ENCODE results near the gene SOX2. TPM values are rescaled to one million over a fixed set of nuclear protein-coding genes. Genes with fewer than 3 reads are reported as not detected.

The SOX2 gene
- total and polyA plus RNA-seq, 2 of the 13 experiments (the other 11 are each of a cell fraction or from before 2014, with no cell fraction given): not detected

GRCh38 chr3:181700168-181701087 lies 11.3 kb upstream of the SOX2 start:
- DNase-seq (ENCODE audit: low spot score): peak; percentile 44
- Histone ChIP-seq H4K20me1 (ENCODE audit: insufficient read depth, low read length) (no peaks in the 10 kb centered on the region), H2AFZ (ENCODE audit: low read length) (no peak overlapping the region), H3K4me2 (ENCODE audit: low read depth, low read length) (peak overlapping the region; percentile 31; the same call in 1 of the 2 replicates), H3K27me3 (ENCODE audit: control insufficient read depth in 1 of 2, insufficient read depth in 2 of 2, low read length in 2 of 2) (peaks cover 4 to 52% of the 10 kb centered on the region in 2 experiments), H3K4me3 (replicated peaks in 1 of 3; ENCODE audit: insufficient read depth in 1 of 3, low read depth in 2 of 3, low read length in 3 of 3) (no peak overlapping the region; a peak in 1 of 6 replicates), H3K9me3 (ENCODE audit: low read length) (no peaks in the 10 kb centered on the region), H3K9ac (ENCODE audit: insufficient read depth, low read depth, low read length) (no peak overlapping the region), H3K4me1 (ENCODE audit: insufficient read depth, low read length) (no peaks in the 10 kb centered on the region), H3K36me3 (replicated peaks in 1 of 2; ENCODE audit: control insufficient read depth in 1 of 2, insufficient read depth in 2 of 2, low read length in 2 of 2) (no peaks in the 10 kb centered on the region), H3K79me2 (ENCODE audit: insufficient read depth, low read length) (no peaks in the 10 kb centered on the region), H3K27ac (ENCODE audit: extremely low read length, insufficient read depth, low read length) (no peak overlapping the region)
- POLR2A ChIA-PET: no interaction called here
- 19% methylated on average over 17 of the region's 17 CpGs for WGBS (ENCODE audit: low lambda C conversion rate)
- BruUV-seq (replicated peaks): no TSS peak
- peak; percentile 86 for ATAC-seq
- intact Hi-C loops (cut with micrococcal nuclease; ENCODE audit: unreplicated experiment): loop anchor here (1.0 to 10.0 kb wide), 4 partner anchors 194 to 490 kb away; no protein-coding TSS in a partner anchor
- in situ Hi-C loops (cut with HindIII; ENCODE audit: extremely low pct_ligation_motif_present, low pct_unique_long_range_greater_than_20kb): loop anchor here (10.0 to 25.0 kb wide), 2 partner anchors 496 to 787 kb away; no protein-coding TSS in a partner anchor
- CTCF ChIA-PET (ENCODE audit: low intra/inter-chr PET ratio, low total read pairs): interaction anchor here (0.7 kb wide), 1 partner anchor 898 kb away, joined by 3 read pairs; no protein-coding TSS in a partner anchor
- peak; percentile 59 for FAIRE-seq
- TF ChIP-seq ZBTB46 (CRISPR knock-in tag; IDR thresholded peaks at IDR 0.05; ENCODE audit: borderline replicate concordance) (no peak), STAG1 (CRISPR knock-in tag; IDR thresholded peaks at IDR 0.05) (peak; percentile 63), PCBP1 (IDR thresholded peaks at IDR 0.05; ENCODE audit: borderline replicate concordance, low read depth, low read length) (no peak), ZNF33A (CRISPR knock-in tag; IDR thresholded peaks at IDR 0.05; ENCODE audit: borderline replicate concordance) (no peak), AGO1 (IDR thresholded peaks at IDR 0.05; ENCODE audit: low read depth, low read length, poor library complexity, severe bottlenecking) (no peak), ZNF460 (CRISPR knock-in tag; IDR thresholded peaks at IDR 0.05; ENCODE audit: borderline replicate concordance) (no peak), ZNF446 (CRISPR knock-in tag; IDR thresholded peaks at IDR 0.05) (no peak), NFIB (CRISPR knock-in tag; IDR thresholded peaks at IDR 0.05; ENCODE audit: borderline replicate concordance) (no peak), SCMH1 (CRISPR knock-in tag; IDR thresholded peaks at IDR 0.05; ENCODE audit: borderline replicate concordance) (no peak), ZNF432 (CRISPR knock-in tag; IDR thresholded peaks at IDR 0.05; ENCODE audit: borderline replicate concordance) (no peak), GABPB1 (CRISPR knock-in tag; IDR thresholded peaks at IDR 0.05) (0 out of 2 replicates have a peak, but pooled peaks have one; percentile 19), EED (CRISPR knock-in tag; IDR thresholded peaks at IDR 0.05) (no peak), CTCF (CRISPR knock-in tag; IDR thresholded peaks at IDR 0.05) (peak; percentile 74), POGZ (CRISPR knock-in tag; IDR thresholded peaks at IDR 0.05) (0 out of 2 replicates have a peak, but pooled peaks have one; percentile 26), PRPF4 (IDR thresholded peaks at IDR 0.05; ENCODE audit: low read depth, low read length, poor library complexity, severe bottlenecking) (no peak), CEBPG (CRISPR knock-in tag; IDR thresholded peaks at IDR 0.05) (0 out of 2 replicates have a peak, but pooled peaks have one; percentile 11), RAD21 (CRISPR knock-in tag; IDR thresholded peaks at IDR 0.05) (0 out of 2 replicates have a peak, but pooled peaks have one; percentile 19), NFRKB (IDR thresholded peaks at IDR 0.05) (no peak), HOXA7 (CRISPR knock-in tag; IDR thresholded peaks at IDR 0.05) (no peak)
